Gastroesophageal sphincter (tissue), 3 donors: ENCODE data around the gene COL6A1.
A peak's percentile ranks its signal among the peaks of the same experiment; 100 is the strongest.

Experiments
- EP300 ChIP-seq: sonication (generic); formaldehyde crosslinking; IDR thresholded peaks from one replicate; pipeline ENCODE4 v1.6.1; 2017; ENCODE audit warnings: antibody characterized with exemption, mild to moderate bottlenecking
- POLR2A ChIP-seq, 2 donors: fragments of 450-650 bp; IDR thresholded peaks; one replicate each; pipeline ENCODE4 v1.6.1; 2017; ENCODE audit warnings: antibody characterized with exemption in 2 of 2, mild to moderate bottlenecking in 2 of 2, moderate library complexity in 1 of 2
- POLR2AphosphoS5 ChIP-seq: sonication (generic); formaldehyde crosslinking; IDR thresholded peaks from one replicate; pipeline ENCODE4 v1.6.1; 2017; ENCODE audit warnings: antibody characterized with exemption
- TF ChIP-seq, protein P1 (sequence below), 4 experiments: fragments of 200-600 bp in 2 of 4; fragments of 450-650 bp in 2 of 4; sonication (generic) in 1 of 4; IDR thresholded peaks; one replicate each; pipeline ENCODE4 v1.5.1; 2017 to 2019; ENCODE audit warnings: antibody characterized with exemption in 4 of 4, mild to moderate bottlenecking in 2 of 4, moderate library complexity in 2 of 4

DNA sequence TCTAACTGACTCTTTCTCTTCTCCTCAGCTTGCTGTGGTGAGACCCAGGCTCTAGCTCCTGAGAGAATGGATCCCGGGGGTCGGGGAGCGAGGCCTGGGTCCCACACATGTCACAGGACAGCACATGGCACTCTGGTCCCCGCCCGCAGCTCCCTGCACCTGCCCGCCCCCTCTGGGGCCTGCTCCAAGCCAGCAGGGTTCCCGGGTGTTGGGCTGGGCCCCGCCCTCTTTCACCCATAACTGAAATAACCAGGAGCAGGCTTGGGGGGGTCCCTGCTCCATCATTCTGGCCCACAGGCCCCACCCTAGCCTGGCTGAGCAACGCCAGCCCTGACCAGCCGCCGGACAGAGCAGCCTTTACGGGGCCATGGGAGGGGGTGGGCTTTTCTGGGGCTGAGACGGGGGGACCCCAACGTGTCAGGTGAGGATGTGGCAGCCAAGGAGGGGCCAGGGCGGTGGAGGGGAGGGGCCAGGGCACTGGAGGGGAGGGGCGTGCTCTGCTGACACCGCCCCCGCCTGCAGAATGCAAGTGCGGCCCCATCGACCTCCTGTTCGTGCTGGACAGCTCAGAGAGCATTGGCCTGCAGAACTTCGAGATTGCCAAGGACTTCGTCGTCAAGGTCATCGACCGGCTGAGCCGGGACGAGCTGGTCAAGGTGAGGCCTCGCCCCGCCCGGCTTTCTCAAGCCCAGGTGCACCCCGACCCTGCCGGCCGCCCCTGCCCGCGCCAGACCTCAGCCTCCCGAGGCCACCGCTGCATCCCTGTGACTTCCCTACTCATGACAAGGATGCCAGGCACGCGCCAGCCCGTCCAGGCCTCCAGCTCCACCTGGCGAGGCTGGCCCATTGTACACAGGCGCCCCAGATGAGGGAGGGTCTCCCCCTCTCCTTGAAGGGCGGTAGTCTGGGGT, 19.4 kb downstream of the COL6A1 start:
- peak; percentile 8 for TF ChIP-seq POLR2AphosphoS5
- no peak for TF ChIP-seq POLR2A (IDR thresholded peaks at IDR 0.05)
- no peak for TF ChIP-seq EP300
- TF ChIP-seq, protein P1, sequence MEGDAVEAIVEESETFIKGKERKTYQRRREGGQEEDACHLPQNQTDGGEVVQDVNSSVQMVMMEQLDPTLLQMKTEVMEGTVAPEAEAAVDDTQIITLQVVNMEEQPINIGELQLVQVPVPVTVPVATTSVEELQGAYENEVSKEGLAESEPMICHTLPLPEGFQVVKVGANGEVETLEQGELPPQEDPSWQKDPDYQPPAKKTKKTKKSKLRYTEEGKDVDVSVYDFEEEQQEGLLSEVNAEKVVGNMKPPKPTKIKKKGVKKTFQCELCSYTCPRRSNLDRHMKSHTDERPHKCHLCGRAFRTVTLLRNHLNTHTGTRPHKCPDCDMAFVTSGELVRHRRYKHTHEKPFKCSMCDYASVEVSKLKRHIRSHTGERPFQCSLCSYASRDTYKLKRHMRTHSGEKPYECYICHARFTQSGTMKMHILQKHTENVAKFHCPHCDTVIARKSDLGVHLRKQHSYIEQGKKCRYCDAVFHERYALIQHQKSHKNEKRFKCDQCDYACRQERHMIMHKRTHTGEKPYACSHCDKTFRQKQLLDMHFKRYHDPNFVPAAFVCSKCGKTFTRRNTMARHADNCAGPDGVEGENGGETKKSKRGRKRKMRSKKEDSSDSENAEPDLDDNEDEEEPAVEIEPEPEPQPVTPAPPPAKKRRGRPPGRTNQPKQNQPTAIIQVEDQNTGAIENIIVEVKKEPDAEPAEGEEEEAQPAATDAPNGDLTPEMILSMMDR (IDR thresholded peaks at IDR 0.05) = no peak
